Thyroid gland (tissue), 4 donors: ENCODE results near the gene RFLNA.

Source experiments
- POLR2A ChIP-seq, 2 donors: fragments of 450-650 bp; IDR thresholded peaks; one replicate each; pipeline ENCODE4 v1.6.1; 2017; ENCODE audit warnings: antibody characterized with exemption in 2 of 2, mild to moderate bottlenecking in 2 of 2, moderate library complexity in 1 of 2
- TF ChIP-seq, protein P1 (sequence below), 6 experiments: fragments of 200-600 bp in 3 of 6; fragments of 450-650 bp in 3 of 6; sonication (generic) in 3 of 6; IDR thresholded peaks; one replicate each; pipeline ENCODE4 v1.5.1; 2016 to 2019; ENCODE audit warnings: antibody characterized with exemption in 6 of 6, mild to moderate bottlenecking in 2 of 6, inconsistent platforms in 1 of 6, moderate library complexity in 1 of 6

DNA sequence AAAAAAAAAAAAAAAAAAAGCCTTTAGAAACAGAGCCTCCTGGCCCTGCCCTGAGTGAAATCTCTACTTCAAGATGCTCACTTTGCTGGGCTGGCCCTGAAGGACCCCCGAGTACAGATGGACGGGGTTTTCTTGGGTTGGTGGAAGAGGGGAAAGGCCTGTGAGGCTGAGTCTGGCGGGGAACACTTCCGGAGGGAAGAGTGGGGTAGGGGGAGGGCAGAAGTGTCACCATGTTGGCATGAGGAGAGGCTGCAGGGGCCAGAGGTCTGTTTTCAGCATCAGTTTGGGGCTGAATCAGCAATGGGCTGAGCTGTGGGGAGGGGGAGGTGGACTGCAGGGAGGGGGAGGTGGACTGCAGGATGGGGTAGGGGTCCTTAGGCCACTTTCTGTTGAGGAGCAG, 15.3 kb downstream of the RFLNA start:
- no peak for TF ChIP-seq POLR2A (IDR thresholded peaks at IDR 0.05)
- TF ChIP-seq, protein P1, sequence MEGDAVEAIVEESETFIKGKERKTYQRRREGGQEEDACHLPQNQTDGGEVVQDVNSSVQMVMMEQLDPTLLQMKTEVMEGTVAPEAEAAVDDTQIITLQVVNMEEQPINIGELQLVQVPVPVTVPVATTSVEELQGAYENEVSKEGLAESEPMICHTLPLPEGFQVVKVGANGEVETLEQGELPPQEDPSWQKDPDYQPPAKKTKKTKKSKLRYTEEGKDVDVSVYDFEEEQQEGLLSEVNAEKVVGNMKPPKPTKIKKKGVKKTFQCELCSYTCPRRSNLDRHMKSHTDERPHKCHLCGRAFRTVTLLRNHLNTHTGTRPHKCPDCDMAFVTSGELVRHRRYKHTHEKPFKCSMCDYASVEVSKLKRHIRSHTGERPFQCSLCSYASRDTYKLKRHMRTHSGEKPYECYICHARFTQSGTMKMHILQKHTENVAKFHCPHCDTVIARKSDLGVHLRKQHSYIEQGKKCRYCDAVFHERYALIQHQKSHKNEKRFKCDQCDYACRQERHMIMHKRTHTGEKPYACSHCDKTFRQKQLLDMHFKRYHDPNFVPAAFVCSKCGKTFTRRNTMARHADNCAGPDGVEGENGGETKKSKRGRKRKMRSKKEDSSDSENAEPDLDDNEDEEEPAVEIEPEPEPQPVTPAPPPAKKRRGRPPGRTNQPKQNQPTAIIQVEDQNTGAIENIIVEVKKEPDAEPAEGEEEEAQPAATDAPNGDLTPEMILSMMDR (IDR thresholded peaks at IDR 0.05): no peak
